Measurements from ENCODE around the gene NPRL2. TPM values are rescaled to one million over a fixed set of nuclear protein-coding genes. Genes with fewer than 3 reads are reported as not detected.

The NPRL2 gene
- total and polyA plus RNA-seq, 2 of the 13 experiments (the other 11 are each of a cell fraction or from before 2014, with no cell fraction given), result 30.6 to 51.4 TPM

- TF ChIP-seq HMGXB3 (CRISPR knock-in tag; IDR thresholded peaks at IDR 0.05; ENCODE audit: borderline replicate concordance) (no peak), GABPA (IDR thresholded peaks at IDR 0.05; ENCODE audit: low read depth, low read length) (no peak), GABPA (CRISPR knock-in tag; IDR thresholded peaks at IDR 0.05; ENCODE audit: low read depth) (no peak), ZNF251 (CRISPR knock-in tag; IDR thresholded peaks at IDR 0.05) (no peak), HBP1 (CRISPR knock-in tag; IDR thresholded peaks at IDR 0.05; ENCODE audit: low read depth) (0 out of 2 replicates have a peak, but pooled peaks have one; percentile 0), MED8 (CRISPR knock-in tag; IDR thresholded peaks at IDR 0.05; ENCODE audit: insufficient replicate concordance) (peak; percentile 45), FOXA3 (CRISPR knock-in tag; IDR thresholded peaks at IDR 0.05) (0 out of 2 replicates have a peak, but pooled peaks have one; percentile 10), ZMYM2 (CRISPR knock-in tag; IDR thresholded peaks at IDR 0.05) (no peak), EEA1 (CRISPR knock-in tag; IDR thresholded peaks at IDR 0.05; ENCODE audit: borderline replicate concordance) (0 out of 2 replicates have a peak, but pooled peaks have one; percentile 50), UBTF (CRISPR knock-in tag; IDR thresholded peaks at IDR 0.05) (no peak; the same call in 1 of the 2 replicates), MAFK (conservative IDR thresholded peaks at IDR 0.05 in 1 of 2, IDR thresholded peaks at IDR 0.05 in 1 of 2; ENCODE audit: low read length in 2 of 2) (no peak), YY1 (IDR thresholded peaks at IDR 0.05; ENCODE audit: insufficient read depth, insufficient replicate concordance, low read depth, low read length) (no peak), ZNF746 (CRISPR knock-in tag; IDR thresholded peaks at IDR 0.05) (no peak), GLMP (CRISPR knock-in tag; IDR thresholded peaks at IDR 0.05; ENCODE audit: borderline replicate concordance) (no peak), BHLHE40 (IDR thresholded peaks at IDR 0.05; ENCODE audit: low read length) (no peak), STAT5B (CRISPR knock-in tag; IDR thresholded peaks at IDR 0.05) (no peak), RORA (CRISPR knock-in tag; IDR thresholded peaks at IDR 0.05) (no peak), CENPBD1 (CRISPR knock-in tag; IDR thresholded peaks at IDR 0.05; ENCODE audit: borderline replicate concordance, low read depth) (no peak)
Observed at GRCh38 chr3:50322115-50322385, 28.5 kb downstream of the NPRL2 start (continued).

Data from HepG2 (cell line).